Naive B cell (primary cell): Measurements from ENCODE around the gene BCL6B. TPM values are rescaled to one million over a fixed set of nuclear protein-coding genes. Genes with fewer than 3 reads are reported as not detected.

Source experiments
- ATAC-seq, 2 donors: fragments of 150-1000 bp; cut with Tn5 transposase; 2 replicates each; pipeline ENCODE4 v1.10.0; 2021; ENCODE audit warnings: low read depth in 2 of 2, mild to moderate bottlenecking in 2 of 2, moderate library complexity in 2 of 2
- DNase-seq: peaks from one replicate; pipeline ENCODE4 v3.0.0; 2022
- H3K27ac Mint-ChIP-seq, 6 donors: one replicate each; pipeline ENCODE4 v1.8.0; 2020 to 2022; ENCODE audit warnings: mild to moderate bottlenecking in 6 of 6, mixed read lengths in 6 of 6, moderate library complexity in 5 of 6, inconsistent platforms in 2 of 6
- H3K27me3 Mint-ChIP-seq, 3 donors: one replicate each; pipeline ENCODE4 v1.8.0; 2021 to 2022; ENCODE audit warnings: mixed read lengths in 3 of 3, mild to moderate bottlenecking in 1 of 3
- H3K36me3 Mint-ChIP-seq, 2 donors: one replicate each; pipeline ENCODE4 v1.8.0; 2020 to 2022; ENCODE audit warnings: mixed read lengths in 2 of 2, inconsistent platforms in 1 of 2, mild to moderate bottlenecking in 1 of 2
- H3K4me1 Mint-ChIP-seq, 3 donors: one replicate each; pipeline ENCODE4 v1.8.0; 2020 to 2022; ENCODE audit warnings: mixed read lengths in 3 of 3, inconsistent platforms in 1 of 3, mild to moderate bottlenecking in 1 of 3, moderate library complexity in 1 of 3
- H3K4me3 Mint-ChIP-seq, 8 donors: one replicate each; pipeline ENCODE4 v1.8.0; 2020 to 2022; ENCODE audit warnings: mild to moderate bottlenecking in 8 of 8, mixed read lengths in 8 of 8, moderate library complexity in 8 of 8, inconsistent platforms in 2 of 8
- H3K9me3 Mint-ChIP-seq, 7 donors: one replicate each; pipeline ENCODE4 v1.8.0; 2020 to 2022; ENCODE audit warnings: mixed read lengths in 7 of 7, mild to moderate bottlenecking in 5 of 7, inconsistent platforms in 2 of 7, moderate library complexity in 1 of 7
- polyA plus RNA-seq, 6 donors: library from polyadenylated mRNA; unstranded; fragments of 300-500 nt; fragmentation: Illumina TruSeq; gene quantifications; one replicate each; pipeline ENCODE4 v1.2.3, GENCODE V29; 2021; ENCODE audit warnings: low read depth in 6 of 6

Gene BCL6B
- polyA plus RNA-seq, 6 donors from 2014 or later = 0.21 to 0.36 (median 0.29) TPM; not detected in 3

DNA sequence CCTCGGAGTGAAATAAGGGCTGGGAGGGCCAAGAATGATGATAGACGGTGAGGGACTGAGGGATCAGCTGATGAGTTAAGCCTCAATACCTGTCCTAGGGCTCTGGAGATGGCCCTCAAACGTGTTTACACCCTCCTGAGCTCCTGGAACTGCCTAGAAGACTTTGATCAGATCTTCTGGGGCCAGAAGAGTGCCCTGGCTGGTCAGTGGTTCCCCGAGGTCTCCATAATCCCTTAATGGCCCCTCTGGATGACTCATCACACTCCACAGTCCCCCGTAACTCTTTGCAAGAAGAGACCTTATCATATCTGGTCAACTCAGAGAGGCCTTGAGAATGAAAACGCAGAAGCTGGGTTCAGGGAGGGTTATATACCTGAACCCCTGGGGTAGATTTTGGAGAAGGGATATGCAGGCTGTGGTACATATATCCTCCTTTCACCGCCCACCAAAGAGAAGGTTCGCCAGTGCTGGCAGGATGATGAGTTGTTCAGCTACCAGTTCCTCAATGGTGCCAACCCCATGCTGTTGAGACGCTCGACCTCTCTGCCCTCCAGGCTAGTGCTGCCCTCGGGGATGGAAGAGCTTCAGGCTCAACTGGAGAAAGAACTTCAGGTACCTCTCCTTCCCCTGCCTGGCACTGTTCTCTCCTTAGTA lies 23.9 kb upstream of the BCL6B start:
- no peak for ATAC-seq
- Mint-ChIP-seq H3K9me3 (no peaks in the 10 kb centered on the region), H3K4me3 (peak overlapping the region in 1 of 8 donors; percentile 56), H3K36me3 (peaks cover 30 to 55% of the 10 kb centered on the region in 2 donors), H3K4me1 (peaks cover 6 to 34% (median 23%) of the 10 kb centered on the region in 3 donors), H3K27me3 (no peaks in the 10 kb centered on the region), H3K27ac (peak overlapping the region in 3 of 6 donors; percentile 34 to 47 (median 38))
- no peak for DNase-seq

DNA sequence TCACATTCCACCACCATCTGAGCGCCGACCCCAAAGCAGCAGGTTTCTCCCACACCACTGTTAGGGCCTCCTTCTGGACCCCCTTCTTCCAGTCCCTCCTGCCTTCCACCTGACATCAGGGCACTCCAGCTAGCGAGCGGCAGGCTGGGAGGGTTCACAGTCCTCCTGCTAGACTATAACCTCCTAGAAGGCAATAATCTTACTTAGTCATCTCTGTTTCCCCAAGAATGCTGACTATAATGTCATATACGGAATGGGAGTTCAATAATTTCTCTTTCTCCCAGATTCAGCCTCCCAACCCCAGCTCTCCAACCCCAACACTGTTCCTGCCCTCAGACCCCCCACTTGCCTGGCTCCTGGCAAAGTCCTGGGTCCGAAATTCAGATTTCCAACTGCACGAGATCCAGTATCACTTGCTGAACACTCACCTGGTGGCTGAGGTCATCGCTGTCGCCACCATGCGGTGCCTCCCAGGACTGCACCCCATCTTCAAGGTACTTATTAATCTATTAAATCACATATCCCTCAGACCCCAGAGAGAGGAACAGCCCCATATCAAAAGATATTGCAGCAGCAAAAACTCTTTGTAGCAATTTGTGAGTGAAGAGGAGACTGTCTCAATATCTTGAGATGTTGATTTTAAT lies 21.4 kb upstream of the BCL6B start:
- DNase-seq = peak; percentile 18
- Mint-ChIP-seq H3K36me3 (peaks cover 30 to 55% of the 10 kb centered on the region in 2 donors), H3K4me1 (peaks cover 16 to 38% (median 31%) of the 10 kb centered on the region in 3 donors), H3K27me3 (no peaks in the 10 kb centered on the region), H3K27ac (peak overlapping the region in 3 of 6 donors; percentile 13 to 93 (median 63)), H3K4me3 (no peak overlapping the region), H3K9me3 (no peaks in the 10 kb centered on the region)
- no peak for ATAC-seq

DNA sequence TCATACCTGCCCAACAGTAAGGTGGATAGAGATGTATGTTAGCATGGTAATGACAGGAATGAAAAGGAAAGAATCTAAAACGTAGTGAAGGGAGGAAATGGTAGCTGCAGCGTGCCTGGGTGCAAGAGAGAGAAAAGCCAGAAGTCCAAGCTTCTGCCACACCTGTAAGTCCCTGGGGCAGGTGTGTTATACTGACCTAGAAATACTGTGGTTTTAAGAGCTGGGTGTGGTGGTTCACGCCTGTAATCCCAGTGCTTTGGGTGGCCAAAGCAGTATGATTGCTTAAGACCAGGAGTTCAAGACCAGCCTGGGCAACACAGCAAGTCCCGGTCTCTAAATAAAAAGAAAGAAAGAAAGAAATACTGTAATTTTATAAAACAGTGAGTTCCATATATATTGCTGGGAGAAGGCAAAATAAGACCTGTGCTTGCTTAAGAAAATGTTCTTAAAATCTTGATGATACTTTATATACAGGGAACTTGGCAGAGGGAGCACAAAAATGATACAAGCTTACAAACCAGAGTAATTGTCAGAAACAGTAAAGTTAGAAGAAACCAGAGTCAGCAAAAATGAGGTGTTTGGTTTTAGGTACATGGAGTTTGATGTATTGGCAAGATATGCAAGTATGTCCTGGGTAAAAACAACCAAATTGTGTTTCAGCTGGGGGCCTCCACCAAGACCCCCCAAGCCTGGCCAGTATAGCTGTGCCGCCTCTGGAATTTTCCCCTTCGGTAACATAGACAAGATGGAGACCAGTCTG lies 20.4 kb upstream of the BCL6B start:
- peak overlapping the region in 1 of 6 donors; percentile 39 for H3K27ac Mint-ChIP-seq
- H3K4me3 Mint-ChIP-seq = no peak overlapping the region
- H3K27me3 Mint-ChIP-seq = no peaks in the 10 kb centered on the region
- H3K36me3 Mint-ChIP-seq = peaks cover 25 to 46% of the 10 kb centered on the region in 2 donors
- ATAC-seq (no peak), DNase-seq (no peak)
- peaks cover 25 to 39% (median 34%) of the 10 kb centered on the region in 3 donors for H3K4me1 Mint-ChIP-seq
- H3K9me3 Mint-ChIP-seq = no peaks in the 10 kb centered on the region

DNA sequence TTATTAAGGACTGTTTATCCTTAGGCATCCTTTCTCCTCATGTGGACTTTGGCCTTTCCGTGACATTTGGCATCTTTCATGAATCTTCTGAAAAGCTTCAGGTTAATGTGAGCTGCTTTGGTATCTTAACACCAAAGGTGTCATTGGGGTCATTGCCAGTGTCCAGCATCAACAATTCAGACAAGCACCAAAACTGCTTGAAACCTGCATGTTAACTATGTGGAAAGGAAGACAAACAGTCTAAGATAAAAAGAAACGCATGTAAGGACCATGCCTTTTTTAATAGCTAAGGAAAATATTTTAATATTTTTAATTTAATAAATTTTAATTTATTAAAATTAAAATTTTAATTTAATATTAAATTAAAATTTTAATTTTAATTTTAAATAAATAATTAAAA lies 19.1 kb upstream of the BCL6B start:
- Mint-ChIP-seq H3K4me1 (peaks cover 29 to 37% (median 29%) of the 10 kb centered on the region in 3 donors), H3K4me3 (no peak overlapping the region), H3K9me3 (no peaks in the 10 kb centered on the region), H3K27ac (no peak overlapping the region), H3K36me3 (peaks cover 18 to 34% of the 10 kb centered on the region in 2 donors), H3K27me3 (no peaks in the 10 kb centered on the region)
- DNase-seq = no peak
- ATAC-seq = no peak

DNA sequence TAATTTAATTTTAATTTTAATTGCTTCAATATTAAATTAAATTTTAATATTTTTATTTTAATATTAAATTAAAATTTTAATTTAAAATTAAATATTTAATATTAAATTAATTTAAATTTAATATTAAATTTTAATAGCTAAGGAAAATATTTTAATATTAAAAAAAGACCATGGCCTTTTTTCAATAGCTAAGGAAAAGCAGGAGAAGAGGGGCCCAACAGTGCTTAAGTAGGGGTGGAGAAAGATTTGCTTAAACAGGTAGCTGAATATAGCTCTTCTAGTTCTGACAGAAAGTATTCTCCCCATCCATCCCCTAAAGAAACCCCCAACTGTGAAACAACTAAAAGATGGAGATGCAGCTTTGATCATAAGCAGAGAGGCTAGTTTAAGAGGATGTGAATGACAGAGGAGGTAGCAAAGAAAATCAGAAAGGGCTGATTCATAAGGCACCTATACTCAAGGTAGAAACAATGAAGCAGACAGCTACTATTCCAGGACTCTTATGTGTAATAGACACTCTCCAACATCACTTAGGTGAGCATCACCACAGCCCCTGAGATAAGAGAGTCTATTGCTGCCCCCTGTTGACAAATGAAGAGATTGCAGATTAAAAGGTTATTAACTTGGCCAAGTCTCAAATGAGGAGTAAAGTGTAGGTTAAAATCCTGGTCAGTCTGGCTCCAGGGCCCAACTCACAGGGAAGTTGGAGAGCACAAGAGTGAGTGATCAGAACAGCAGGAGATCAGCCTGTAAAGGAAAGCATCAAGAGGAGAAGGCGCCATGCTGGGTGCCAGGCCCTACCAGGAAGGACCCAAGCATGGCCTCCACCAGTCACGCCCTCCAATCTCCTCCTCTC lies 18.2 kb upstream of the BCL6B start:
- Mint-ChIP-seq H3K27me3 (no peaks in the 10 kb centered on the region), H3K4me1 (peaks cover 36 to 39% (median 37%) of the 10 kb centered on the region in 3 donors), H3K9me3 (no peaks in the 10 kb centered on the region), H3K36me3 (peaks cover 14 to 28% of the 10 kb centered on the region in 2 donors), H3K4me3 (peak overlapping the region in 1 of 8 donors; percentile 11), H3K27ac (peak overlapping the region; percentile 17 to 89 (median 70))
- DNase-seq (peak; percentile 70), ATAC-seq (peak; percentile 95 to 96)

DNA sequence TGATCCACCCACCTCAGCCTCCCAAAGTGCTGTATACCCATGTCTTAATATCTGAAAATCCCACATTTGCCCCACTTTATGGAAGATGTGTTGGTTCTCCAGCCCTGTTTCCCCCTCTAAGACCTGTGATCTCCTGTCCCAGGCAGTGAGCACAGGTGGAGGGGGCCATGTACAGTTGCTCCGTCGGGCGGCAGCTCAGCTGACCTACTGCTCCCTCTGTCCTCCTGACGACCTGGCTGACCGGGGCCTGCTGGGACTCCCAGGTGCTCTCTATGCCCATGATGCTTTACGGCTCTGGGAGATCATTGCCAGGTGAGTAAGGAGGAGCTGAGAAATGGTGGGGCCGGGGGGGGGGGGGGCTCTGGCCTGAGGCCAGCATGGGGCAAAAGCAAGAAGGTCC lies 17.1 kb upstream of the BCL6B start:
- H3K36me3 Mint-ChIP-seq = peaks cover 11 to 18% of the 10 kb centered on the region in 2 donors
- DNase-seq (no peak), ATAC-seq (no peak)
- H3K4me3 Mint-ChIP-seq = no peak overlapping the region
- no peaks in the 10 kb centered on the region for H3K9me3 Mint-ChIP-seq
- H3K27ac Mint-ChIP-seq = peak overlapping the region in 4 of 6 donors; percentile 16 to 88 (median 37)
- peaks cover 41 to 48% (median 47%) of the 10 kb centered on the region in 3 donors for H3K4me1 Mint-ChIP-seq
- H3K27me3 Mint-ChIP-seq = no peaks in the 10 kb centered on the region

DNA sequence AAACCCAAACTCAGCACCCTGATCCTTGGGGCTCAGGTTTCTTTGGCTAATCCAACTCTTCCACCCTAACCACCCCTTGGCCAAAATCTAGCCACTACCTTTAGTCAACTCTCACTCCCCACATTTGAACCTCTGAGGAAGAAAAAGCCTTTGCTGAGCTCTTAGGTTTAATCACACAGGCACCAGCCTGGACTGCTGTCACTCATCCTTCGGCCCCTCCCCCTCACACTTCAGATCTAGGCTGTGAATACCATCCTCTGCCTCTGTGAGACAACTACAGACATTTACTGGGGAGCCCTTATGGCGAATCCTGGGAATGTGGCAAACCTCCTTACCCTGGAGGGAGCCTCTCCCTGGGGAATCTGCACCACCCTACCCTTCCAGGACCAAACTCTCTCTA lies 15.7 kb upstream of the BCL6B start:
- Mint-ChIP-seq H3K4me1 (peaks cover 46 to 59% (median 53%) of the 10 kb centered on the region in 3 donors), H3K9me3 (no peaks in the 10 kb centered on the region), H3K27ac (peak overlapping the region in 2 of 6 donors; percentile 59 to 69), H3K27me3 (no peaks in the 10 kb centered on the region), H3K4me3 (peak overlapping the region in 1 of 8 donors; percentile 25), H3K36me3 (peaks cover 1 to 3% of the 10 kb centered on the region in 2 donors)
- DNase-seq = no peak
- ATAC-seq = no peak

DNA sequence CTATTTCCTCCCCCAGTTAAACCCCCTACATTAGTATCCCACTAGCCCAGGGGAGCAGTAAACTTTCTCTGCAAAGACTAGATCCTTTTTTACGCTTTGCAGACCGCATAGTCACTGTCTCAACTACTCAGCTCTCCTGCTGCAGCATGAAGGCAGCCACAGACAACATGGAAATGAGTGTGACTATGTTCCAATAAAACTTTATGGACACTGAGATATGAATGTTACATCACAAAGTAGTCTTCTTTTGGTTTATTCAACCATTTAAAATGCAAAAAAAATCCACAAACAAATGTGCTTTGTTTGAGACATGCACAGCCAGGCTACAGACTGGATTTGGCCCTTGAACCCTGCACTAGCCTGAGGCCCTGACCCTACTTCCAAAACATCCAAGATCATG lies 12.3 kb upstream of the BCL6B start:
- Mint-ChIP-seq H3K4me1 (peaks cover 47 to 68% (median 66%) of the 10 kb centered on the region in 3 donors), H3K9me3 (no peaks in the 10 kb centered on the region), H3K27me3 (no peaks in the 10 kb centered on the region), H3K4me3 (peak overlapping the region; percentile 30 to 99 (median 77)), H3K36me3 (no peaks in the 10 kb centered on the region), H3K27ac (peak overlapping the region in 2 of 6 donors; percentile 26 to 84)
- DNase-seq = no peak
- no peak for ATAC-seq

DNA sequence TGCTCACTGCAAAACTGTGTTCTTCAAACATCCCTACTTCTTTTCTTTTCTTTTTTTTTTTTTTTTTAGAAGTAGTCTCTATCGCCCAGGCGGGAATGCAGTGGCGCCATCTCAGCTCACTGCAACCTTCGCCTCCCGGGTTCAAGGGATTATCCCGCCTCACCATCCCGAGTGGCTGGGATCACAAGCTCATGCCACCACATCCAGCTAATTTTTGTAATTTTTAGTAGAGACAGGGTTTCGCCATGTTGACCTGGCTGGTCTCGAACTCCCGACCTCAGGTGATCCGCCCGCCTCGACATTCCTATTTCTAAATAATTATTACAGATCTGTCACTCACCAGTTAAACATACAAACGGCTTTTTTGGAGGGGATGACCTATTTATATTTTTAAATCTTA lies 11.4 kb upstream of the BCL6B start:
- H3K36me3 Mint-ChIP-seq = no peaks in the 10 kb centered on the region
- H3K27me3 Mint-ChIP-seq = no peaks in the 10 kb centered on the region
- H3K27ac Mint-ChIP-seq = peak overlapping the region; percentile 98 to 100 (median 100)
- DNase-seq = no peak
- no peaks in the 10 kb centered on the region for H3K9me3 Mint-ChIP-seq
- no peak for ATAC-seq
- H3K4me1 Mint-ChIP-seq = peaks cover 51 to 72% (median 68%) of the 10 kb centered on the region in 3 donors
- peak overlapping the region; percentile 88 to 99 (median 98) for H3K4me3 Mint-ChIP-seq

DNA sequence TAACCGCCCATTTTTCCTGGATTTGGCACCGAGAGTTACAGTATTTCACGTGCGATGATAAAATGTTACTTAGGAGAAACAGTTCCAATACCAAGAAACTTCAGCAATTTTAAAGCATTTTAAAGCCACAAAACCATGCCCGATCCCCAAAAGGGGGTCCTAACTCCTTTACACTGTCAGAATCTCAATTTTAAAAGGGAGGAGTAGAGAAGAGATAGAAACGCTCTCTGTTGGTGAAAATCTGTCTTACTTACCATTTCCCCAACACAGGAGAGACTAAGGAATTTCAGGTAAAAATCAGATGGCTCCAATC lies 11.0 kb upstream of the BCL6B start:
- no peak for DNase-seq
- H3K4me3 Mint-ChIP-seq = peak overlapping the region; percentile 88 to 99 (median 98)
- H3K4me1 Mint-ChIP-seq = peaks cover 52 to 69% (median 63%) of the 10 kb centered on the region in 3 donors
- ATAC-seq = no peak
- H3K27ac Mint-ChIP-seq = peak overlapping the region; percentile 98 to 100 (median 100)
- no peaks in the 10 kb centered on the region for H3K36me3 Mint-ChIP-seq
- no peaks in the 10 kb centered on the region for H3K27me3 Mint-ChIP-seq
- no peaks in the 10 kb centered on the region for H3K9me3 Mint-ChIP-seq

DNA sequence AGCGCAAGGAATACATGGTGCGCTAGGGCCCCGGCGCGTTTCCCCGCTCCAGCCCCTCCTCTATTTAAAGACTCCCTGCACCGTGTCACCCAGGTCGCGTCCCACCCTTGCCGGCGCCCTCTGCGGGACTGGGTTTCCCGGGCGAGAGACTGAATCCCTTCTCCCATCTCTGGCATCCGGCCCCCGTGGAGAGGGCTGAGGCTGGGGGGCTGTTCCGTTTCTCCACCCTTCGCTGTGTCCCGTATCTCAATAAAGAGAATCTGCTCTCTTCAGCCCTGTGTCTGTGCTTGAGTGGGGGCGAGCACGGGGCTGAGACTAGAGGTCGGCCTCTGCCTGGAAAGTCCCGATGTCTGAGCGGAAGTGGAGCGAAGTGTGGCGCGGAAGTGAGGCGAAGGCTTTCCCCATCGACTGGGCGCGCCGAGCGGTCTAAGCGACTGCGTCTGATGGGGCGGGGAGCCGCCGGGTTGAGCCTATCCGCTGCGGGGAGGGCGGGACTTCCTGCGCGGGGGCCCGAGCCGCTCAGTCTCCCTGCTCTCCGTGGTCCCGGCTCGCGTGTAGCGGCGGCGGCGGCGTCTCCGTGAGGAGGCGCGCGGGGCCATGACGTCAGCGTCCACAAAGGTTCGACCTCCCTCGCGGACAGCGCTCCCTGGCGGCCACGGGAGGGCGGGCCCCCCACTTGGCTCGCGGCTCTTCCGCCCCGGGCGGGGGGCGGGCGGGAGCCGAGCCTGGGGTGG lies 8.4 kb upstream of the BCL6B start:
- no peaks in the 10 kb centered on the region for H3K36me3 Mint-ChIP-seq
- peak overlapping the region; percentile 88 to 99 (median 98) for H3K4me3 Mint-ChIP-seq
- H3K27me3 Mint-ChIP-seq = no peaks in the 10 kb centered on the region
- ATAC-seq (peak; percentile 77 to 78), DNase-seq (peak; percentile 98)
- peak overlapping the region; percentile 98 to 100 (median 100) for H3K27ac Mint-ChIP-seq
- no peaks in the 10 kb centered on the region for H3K9me3 Mint-ChIP-seq
- peaks cover 42 to 63% (median 60%) of the 10 kb centered on the region in 3 donors for H3K4me1 Mint-ChIP-seq
